ENCODE data around the gene C1GALT1. TPM values are rescaled to one million over a fixed set of nuclear protein-coding genes. Genes with fewer than 3 reads are reported as not detected.

The C1GALT1 gene
- total RNA-seq, 1 experiment from 2014 or later = 27.2 TPM

DNA sequence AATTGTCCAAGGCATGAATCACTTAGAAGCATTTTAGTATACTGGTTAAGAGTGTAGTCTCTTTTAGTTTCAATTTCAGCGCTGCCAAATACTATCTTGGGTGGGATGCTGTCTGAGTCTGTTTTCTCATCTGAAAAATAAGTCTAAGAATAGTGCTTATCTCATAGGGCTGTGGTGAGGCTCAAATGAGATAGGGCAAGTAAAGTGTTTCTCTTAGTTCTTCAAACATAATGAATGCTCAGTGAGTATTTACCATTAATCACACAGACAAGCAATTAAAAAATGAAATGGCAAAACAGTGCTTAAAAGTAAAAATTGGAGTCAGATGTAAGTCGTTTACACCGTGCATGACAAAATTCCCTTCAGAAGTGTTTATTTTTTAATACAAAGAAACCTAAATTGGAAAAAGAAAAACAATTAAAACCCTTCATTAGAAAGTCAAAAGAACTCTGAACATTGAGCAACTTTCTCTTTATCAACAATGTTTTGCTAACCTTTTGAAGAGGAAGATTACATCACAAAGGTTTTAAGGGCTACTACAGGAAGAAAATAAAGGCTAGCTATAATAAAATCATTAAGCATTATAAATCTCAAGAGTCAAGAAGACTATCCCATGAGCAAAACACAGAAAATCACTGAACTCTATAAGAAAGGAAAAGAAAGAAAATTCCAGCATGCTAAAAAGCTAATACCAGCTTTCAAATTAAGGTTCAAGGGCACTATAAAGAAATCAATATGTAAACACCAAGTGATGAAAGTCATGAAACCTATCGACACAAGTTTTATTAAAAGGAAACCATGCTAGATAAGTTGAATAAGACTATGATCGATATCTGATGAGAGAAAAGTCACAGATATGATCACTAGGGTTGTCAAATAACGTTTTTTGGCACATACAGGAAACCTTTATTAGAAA lies 45.6 kb upstream of the C1GALT1 start:
- Histone ChIP-seq H3K4me1 (ENCODE audit: control insufficient read depth in 1 of 2, insufficient read depth in 2 of 2, low read length in 2 of 2) (no peaks in the 10 kb centered on the region), H3K79me2 (ENCODE audit: insufficient read depth, low read length) (no peaks in the 10 kb centered on the region), H3K9ac (ENCODE audit: low read length) (no peak overlapping the region), H3K9me3 (ENCODE audit: control insufficient read depth in 1 of 2, insufficient read depth in 1 of 2, low read depth in 1 of 2, low read length in 2 of 2) (no peaks in the 10 kb centered on the region), H3K4me3 (replicated peaks in 1 of 2; ENCODE audit: low read depth in 1 of 2, low read length in 2 of 2) (no peak overlapping the region), H3K27ac (ENCODE audit: low read depth, low read length) (no peak overlapping the region), H3K36me3 (ENCODE audit: control insufficient read depth in 1 of 2, insufficient read depth in 2 of 2, low read length in 2 of 2) (no peaks in the 10 kb centered on the region), H2AFZ (ENCODE audit: low read depth, low read length, poor library complexity, severe bottlenecking) (no peak overlapping the region), H3K9me2 (ENCODE audit: insufficient read depth) (no peaks in the 10 kb centered on the region), H4K20me1 (ENCODE audit: insufficient read depth) (no peaks in the 10 kb centered on the region), H3K27me3 (ENCODE audit: insufficient read depth, low read length) (no peaks in the 10 kb centered on the region), H3K4me2 (ENCODE audit: low read length) (no peak overlapping the region)
- DNase-seq (ENCODE audit: low read depth, low spot score) (no peak), ATAC-seq (no peak)
- TF ChIP-seq SRF (IDR thresholded peaks at IDR 0.05; ENCODE audit: low read depth) = no peak
- TF ChIP-seq, protein P1, sequence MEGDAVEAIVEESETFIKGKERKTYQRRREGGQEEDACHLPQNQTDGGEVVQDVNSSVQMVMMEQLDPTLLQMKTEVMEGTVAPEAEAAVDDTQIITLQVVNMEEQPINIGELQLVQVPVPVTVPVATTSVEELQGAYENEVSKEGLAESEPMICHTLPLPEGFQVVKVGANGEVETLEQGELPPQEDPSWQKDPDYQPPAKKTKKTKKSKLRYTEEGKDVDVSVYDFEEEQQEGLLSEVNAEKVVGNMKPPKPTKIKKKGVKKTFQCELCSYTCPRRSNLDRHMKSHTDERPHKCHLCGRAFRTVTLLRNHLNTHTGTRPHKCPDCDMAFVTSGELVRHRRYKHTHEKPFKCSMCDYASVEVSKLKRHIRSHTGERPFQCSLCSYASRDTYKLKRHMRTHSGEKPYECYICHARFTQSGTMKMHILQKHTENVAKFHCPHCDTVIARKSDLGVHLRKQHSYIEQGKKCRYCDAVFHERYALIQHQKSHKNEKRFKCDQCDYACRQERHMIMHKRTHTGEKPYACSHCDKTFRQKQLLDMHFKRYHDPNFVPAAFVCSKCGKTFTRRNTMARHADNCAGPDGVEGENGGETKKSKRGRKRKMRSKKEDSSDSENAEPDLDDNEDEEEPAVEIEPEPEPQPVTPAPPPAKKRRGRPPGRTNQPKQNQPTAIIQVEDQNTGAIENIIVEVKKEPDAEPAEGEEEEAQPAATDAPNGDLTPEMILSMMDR (IDR thresholded peaks at IDR 0.05 in 2 of 3, conservative IDR thresholded peaks at IDR 0.05 in 1 of 3; ENCODE audit: borderline replicate concordance in 1 of 3, insufficient read depth in 1 of 3, low read depth in 2 of 3, low read length in 2 of 3) = no peak
- TF ChIP-seq EGR1 (IDR thresholded peaks at IDR 0.05; ENCODE audit: low read depth) = no peak
- TF ChIP-seq, protein P2, sequence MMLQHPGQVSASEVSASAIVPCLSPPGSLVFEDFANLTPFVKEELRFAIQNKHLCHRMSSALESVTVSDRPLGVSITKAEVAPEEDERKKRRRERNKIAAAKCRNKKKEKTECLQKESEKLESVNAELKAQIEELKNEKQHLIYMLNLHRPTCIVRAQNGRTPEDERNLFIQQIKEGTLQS (IDR thresholded peaks at IDR 0.05) = no peak
- no peak for TF ChIP-seq POLR2AphosphoS5 (IDR thresholded peaks at IDR 0.05; ENCODE audit: low read depth, low read length)
- no peak for TF ChIP-seq ELF1 (IDR thresholded peaks at IDR 0.05; ENCODE audit: borderline replicate concordance, low read depth)
- no peak for TF ChIP-seq EZH2phosphoT487 (IDR thresholded peaks at IDR 0.05; ENCODE audit: borderline replicate concordance)
- TF ChIP-seq POLR2A (IDR thresholded peaks at IDR 0.05; ENCODE audit: borderline replicate concordance, extremely low read depth, insufficient read depth, insufficient read length) = no peak
- no peak for TF ChIP-seq YY1 (IDR thresholded peaks at IDR 0.05; ENCODE audit: extremely low read depth, insufficient replicate concordance, low read depth, low read length)
- RAD21 ChIA-PET (ENCODE audit: low non-redundant PET in 1 of 2, low total read pairs in 2 of 2, uncharacterized antibody in 2 of 2, unreplicated experiment in 2 of 2) = no interaction called here
- intact Hi-C loops (cut with micrococcal nuclease) = no loop called here
- no TSS peak for BruUV-seq (replicated peaks)
- CTCF ChIA-PET = no interaction called here
- POLR2A ChIA-PET = no interaction called here

All from HCT116 (cell line).